ENCODE data around the gene NFYC.
"Not testable (repeated sequence)": the region's sequence is repeated elsewhere in the genome, so short reads cannot be mapped to it uniquely, and the experiment has no call there.

The NFYC gene

DNA sequence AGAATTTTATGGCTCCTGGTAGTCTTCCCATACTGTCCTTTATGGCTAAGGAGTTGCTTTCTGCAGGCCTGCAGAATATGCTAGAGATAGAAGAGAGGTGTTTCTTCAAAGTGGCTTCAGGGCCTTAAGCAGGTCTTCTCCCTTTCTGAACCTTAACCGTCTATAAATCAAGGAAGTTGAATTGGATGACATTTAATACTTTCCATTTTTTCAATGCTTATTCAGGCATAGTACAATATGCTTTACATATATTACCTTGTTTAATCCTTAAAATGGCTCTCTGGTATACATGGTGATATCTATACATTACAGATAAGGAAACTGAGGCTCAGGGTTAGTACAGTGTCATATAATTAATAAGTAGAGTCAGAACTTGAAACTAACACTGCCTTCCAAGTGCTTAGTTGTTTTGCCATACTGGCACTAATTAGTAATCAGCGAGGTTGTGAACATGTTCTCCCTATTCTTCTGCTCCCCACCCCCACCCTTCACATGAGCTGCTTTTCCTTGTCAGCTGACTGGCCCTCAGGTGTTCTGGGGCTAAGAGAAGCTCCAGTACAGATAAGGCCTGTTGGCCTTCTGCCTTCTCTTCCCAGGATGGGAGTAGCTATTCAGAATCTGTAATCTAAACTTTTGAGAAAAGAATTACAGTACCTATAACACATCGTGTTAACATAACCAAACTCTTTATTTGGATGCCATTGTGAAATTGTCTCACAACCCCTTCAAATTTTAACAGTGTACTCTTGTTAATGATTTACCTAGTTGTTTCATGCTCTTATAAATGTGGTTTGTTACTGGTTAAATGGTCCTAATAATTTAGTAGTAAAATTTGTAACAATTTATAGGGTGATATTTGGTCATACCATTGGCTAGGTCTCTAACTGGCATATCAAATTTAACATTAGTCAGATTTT, 13.6 kb downstream of the NFYC start:
- no peak for DNase-seq

DNA sequence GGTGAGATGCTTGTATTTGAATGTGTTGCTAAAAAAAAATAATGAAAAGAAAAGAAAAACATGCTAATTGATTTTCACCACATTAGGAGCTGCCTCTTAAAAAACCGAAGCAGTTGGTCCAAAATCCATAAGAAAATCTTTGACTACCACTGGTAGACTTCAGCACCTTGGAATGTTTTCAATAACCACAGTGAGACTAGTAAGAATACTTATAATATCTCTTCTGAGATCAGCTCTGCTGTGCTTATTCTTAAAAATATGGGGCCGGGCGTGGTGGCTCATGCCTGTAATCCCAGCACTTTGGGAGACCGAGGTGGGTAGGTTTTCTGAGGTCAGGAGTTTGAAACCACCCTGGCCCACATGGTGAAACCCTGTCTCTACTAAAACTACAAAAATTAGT, 15.1 kb downstream of the NFYC start:
- DNase-seq = no peak

DNA sequence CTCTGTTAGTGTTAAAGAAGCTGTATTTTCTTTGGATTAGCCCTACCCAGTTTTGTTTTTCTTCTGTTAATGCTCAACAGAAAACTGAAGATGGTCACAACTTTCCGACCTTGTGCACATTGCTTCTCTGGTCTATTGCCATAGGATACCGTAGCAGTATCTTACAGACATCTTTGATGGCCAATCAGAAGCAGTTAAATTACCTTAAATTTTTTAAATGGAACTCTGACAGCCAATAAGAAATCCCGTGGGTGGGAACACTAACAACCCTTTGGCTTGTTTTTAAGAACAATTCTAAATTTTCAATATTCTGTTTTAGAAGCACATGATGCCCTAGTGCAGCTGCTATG, 17.2 kb downstream of the NFYC start:
- no peak for DNase-seq

DNA sequence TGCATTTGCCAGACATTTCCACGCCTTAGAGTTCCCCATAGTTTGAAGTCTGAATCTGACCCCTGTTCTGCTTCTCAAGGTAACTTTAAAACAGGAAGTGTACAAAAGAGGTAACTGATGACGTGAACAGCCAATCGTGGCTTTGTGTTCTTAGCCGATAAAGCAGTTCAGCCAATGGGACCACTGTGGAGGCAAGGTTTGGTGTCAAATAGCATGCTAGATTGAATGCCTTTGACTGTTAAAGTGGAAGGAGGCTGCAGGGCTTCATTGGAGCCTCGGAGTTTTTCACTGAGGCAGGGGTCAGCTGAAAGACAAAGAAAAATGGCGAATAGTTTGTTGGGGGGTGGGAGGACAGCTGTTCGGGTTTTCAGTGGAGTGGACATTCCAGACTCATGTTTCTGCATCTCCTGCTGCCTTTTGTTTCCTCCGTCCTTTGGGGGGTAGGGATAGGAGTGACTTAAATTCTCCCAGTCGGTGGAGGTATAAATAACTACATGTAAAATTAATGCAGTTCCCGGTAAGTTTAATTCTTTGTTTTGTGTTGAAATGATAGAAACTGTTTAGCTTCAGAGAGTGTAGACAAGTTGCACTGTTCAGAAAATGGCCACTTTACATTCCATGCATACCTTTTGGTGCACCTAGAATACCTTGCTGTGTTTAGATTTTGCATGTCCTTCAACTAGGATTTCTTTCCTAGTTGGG, 17.7 kb downstream of the NFYC start:
- DNase-seq = peak; percentile 84

DNA sequence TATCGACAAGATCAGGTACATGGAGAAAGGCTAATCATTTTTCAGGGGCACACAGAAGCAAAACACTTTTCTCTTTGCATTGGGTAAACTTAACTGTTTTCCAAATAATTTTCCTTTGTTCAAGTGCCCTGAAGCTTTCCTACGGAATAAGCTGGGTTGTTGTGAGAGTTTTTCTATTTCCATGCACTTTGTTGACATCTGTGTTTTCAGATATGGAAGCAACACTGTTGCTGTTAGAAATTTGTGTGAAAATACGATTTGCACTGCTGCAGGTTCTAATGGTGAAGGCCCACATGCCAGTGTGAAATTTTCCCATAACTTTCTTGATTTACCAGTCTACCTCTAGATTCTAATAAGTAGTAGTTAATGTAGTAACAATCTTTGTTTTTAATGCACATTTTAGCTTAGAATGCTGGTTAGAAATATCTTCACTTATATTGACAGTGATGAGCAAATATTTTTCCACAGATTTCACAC, 18.3 kb downstream of the NFYC start:
- no peak for DNase-seq

DNA sequence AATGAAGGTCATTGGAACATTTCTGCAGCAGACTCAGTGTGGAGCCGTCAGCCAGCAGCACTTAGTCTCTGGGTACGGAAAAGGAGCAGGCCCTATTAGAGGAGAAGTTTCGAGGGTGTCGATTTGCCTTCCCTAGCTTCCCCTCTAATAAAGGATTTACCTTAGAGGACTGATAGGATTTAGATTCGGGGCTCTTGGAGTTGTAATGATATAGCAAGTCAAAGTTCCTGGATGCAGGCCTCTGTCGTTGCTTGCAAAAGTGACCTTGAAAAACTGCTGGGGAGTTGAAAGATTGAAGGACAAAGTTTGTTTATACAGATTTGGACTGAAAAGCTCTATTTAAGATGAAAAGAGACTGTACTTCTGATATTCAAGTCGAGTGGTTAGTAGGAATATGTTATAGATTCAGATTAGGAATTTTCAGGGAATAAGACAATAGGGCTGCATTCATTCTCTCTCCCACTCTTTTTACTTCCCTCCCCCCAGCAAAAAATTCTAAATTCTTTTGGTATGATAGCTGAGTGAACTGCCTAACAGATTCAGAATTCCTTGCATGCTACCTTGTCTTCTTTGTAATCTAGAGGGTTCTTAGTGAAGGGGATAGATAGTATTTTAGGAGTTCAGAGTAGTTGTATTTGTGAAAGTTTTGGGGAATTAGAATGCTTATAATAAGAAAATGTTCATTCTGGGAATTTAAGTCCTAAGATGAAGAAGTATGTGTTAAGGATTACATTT, 19.2 kb downstream of the NFYC start:
- DNase-seq = peak; percentile 27

DNA sequence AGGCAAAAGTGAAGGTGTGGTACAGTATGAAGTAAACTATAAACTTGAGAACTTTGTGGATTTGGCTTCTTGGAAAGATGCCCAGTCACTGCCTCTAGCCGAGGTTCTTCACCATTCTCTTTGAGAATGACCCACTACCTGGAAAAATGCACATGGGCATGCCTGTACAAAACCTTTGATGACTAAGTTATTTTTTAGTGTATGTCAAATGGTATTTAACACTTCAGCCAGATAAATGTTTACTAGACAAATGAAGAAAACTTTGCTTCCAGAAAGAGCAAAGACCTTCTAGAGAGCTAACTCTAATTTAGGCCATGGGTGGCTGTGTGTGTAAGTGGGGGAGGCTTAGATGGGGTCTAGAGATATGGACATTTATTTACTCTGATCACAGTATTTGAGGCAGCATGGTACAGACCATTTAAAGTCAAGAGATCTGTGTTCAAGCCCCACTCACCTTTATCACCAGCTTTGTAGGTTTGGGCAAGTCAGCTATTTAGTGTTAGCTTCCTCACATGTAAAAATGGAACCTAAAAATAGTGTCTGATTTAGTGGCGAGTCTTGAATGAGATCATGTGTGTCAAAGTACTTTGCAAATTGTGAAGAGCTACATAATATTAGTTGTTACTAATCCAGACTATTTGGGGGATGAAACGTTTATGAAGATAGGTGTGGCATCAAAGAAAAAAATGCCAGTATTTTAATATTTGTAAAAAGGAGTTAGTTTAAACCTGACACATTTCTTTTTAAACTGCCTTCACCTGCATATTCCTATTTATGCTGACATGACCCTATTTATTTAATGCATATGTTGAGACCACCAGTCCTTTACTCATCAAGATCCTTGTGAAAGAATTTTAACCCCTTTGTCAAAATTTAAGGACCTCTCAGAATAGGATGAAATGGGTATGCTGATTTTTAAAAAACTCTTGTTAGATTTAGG, 20.2 kb downstream of the NFYC start:
- no peak for DNase-seq

DNA sequence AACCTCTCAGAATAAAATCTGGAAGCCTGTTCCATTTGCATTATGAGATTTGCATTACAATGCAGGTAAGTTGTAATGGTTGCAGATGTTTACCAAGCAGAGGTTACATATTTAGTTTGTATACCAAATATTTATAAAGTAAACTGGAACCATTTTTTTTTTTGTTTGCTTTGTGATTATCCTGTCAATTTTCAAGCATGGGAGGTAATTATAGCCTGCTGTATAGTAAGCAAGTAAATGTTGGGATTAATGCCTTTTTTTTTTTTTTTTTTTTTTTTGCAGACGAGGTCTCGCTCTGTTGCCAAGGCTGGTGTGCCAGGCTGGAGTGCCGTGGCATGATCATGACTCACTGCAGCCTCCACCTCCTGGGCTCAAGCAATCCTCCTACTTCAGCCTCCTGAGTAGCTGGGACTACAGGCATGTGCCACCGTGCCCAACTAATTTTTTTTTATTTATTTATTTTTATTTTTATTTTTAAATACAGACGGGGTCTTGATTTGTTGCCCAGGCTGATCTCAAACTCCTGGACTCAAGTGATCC, 21.0 kb downstream of the NFYC start:
- DNase-seq = no peak

DNA sequence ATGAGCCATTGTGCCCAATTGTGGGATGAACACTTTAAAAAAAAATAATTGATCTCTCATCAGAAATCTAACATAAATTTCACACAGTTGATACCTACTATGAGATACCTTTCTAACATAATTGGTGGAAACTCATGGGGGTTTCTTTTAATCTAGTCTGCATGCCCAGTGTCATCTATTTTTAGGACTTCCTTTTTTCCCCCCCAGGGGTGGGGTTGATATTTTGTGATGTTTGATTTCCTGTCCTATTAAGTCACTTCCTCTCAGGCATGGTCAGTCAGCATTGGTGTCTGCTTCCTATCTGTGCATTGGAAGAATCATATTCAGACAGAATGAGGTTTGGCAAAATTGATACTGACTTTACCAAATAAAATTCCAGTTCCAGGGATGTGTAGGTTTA, 21.5 kb downstream of the NFYC start:
- DNase-seq = no peak

DNA sequence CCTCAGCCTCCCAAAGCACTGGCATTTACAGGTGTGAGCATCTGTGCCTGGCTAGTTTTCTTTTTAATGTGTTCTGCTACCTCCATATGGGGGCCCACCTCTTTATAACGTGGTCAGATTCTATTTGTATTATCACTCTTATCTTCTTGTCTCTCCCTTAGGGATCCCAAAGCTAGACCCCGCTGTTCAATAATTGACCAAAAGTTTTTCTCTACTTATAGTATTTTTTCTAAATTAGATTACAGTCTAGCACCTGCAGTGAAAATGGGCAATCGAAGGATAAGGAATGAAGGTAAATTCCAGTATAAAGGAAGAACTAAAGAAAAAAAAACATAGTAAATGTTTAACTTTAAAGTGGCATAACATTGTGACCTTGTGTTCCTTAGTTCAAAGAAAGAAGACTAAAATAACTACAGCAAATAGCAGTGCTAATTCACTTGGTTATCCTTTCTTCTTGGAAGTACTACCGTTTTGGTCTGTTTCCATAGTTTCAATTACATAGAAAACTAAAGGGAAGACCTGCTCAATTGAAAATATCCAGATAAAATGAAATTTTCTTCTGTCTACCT, 24.1 kb downstream of the NFYC start:
- DNase-seq = no peak

DNA sequence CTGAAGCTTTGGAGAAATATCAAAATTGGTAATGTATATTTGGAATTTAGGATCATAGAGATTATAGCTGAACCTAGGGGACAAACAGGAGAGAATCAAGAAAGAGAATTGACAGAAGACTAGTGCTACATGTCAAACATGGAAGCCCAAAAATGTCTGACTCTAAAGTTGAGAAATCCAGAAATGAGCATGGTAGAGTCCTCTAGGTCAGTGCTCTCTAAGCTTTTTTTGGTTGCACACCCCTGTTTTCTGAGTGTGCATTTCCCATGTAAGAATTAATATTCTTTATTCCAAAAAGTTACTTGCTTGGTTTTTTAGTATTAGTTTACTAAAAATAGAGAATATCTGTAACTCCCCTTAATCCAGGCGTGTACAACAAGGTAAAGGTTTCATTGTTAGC, 25.6 kb downstream of the NFYC start:
- no peak for DNase-seq

DNA sequence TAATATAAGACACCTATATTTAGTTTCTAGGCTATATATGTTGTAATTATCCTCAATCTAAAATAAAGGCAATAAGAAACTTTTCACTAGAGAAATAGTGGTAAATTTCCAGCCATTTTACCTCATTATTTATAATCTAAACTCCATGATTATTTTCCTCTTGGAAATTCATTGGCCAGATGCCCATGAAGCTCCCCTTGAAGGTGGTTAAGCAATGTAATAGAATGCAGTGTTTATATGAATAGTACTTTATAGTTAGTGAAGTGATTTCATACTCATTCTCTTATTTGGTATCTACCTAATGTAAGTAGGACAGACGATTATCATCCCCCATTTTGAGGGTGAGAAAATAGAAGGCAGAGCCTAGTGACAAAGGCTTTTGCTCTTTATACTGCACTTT, 26.5 kb downstream of the NFYC start:
- DNase-seq = no peak

DNA sequence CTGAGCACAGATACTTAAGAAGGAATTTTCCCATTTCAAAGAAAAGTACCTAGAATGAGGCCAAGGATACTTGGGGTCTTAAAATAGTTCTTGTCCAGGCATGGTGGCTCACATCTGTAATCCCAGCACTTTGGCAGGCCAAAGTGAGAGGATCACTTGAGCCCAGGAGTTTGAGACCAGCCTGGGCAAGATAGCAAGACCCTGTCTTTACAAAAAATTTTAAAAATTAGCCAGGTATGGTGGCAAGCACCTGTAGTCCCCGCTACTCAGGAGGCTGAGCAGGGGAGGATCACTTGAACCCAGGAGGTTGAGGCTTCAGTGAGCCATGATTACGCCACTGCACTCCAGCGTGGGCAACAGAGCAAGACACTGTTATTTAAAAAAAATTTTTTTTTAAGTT, 29.0 kb downstream of the NFYC start:
- no peak for DNase-seq

DNA sequence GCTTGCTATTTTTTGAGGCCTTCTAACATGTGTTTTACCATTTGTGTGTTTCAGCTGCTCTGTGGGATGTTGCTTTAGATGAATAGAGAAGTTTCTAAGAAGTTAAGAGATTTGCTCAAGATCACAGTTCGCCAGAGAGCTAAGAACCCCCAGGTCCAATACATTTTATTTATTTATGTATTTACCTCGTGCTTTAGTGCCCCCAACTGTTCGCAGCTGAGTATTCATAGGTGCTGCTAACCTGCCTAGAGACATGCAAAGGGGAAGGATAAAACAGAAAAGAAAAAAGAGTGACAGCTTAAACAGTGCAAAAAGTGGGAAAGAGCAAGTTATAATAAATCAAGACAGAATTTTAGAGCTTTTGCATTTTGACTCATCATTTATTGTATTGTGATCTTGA, 31.1 kb downstream of the NFYC start:
- no peak for DNase-seq

DNA sequence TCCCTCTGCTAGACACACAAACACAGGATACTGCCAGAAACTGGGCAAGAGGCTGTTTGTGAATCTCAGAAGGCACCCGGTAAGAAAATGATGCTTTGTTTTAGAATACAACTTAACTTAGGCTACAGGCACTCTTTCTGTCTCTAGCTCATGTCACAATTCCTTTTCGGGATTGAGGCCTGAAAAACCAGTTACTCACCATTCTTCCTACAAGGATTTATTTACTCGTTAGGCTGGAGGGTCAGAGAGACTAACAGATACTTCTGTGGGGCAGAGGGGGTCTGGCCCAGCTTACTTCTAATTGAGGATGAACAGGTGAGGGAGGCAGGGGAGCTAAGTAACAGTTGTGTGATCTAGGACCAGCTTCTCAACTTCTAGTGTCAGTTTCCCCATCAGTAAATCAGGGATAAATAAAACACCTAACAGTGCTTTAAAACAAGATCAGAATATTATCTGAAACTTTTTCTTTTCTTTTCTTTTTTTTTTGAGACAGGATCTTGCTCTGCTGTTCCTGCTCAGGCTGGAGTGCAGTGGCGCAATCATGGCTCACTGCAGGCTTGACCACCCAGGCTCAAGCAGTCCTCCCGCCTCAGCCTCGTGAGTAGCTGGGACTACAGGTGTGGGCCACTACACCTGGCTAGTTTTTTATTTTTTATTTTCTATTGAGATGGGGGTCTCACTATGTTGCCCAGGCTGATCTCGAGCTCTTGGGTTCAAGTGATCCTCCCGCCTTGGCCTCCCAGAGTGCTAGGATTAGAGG, 31.9 kb downstream of the NFYC start:
- no peak for DNase-seq

DNA sequence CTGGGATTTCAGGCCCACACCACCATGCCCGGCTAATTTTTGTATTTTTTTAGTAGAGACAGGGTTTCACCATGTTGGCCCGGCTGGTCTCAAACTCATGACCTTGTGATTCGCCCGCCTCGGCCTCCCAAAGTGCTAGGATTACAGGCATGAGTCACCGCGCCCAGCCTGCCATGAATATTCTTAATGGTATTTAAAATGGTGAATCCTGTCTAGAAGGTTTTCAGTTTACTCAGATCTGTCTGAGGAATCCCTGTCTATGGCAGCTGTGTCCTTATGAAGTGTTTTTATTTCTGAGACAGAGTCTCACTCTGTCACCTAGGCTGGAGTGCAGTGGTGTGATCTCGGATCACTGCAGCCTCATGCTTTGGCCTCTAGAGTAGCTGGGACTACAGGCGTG, 36.2 kb downstream of the NFYC start:
- DNase-seq = not testable (repeated sequence)

DNA sequence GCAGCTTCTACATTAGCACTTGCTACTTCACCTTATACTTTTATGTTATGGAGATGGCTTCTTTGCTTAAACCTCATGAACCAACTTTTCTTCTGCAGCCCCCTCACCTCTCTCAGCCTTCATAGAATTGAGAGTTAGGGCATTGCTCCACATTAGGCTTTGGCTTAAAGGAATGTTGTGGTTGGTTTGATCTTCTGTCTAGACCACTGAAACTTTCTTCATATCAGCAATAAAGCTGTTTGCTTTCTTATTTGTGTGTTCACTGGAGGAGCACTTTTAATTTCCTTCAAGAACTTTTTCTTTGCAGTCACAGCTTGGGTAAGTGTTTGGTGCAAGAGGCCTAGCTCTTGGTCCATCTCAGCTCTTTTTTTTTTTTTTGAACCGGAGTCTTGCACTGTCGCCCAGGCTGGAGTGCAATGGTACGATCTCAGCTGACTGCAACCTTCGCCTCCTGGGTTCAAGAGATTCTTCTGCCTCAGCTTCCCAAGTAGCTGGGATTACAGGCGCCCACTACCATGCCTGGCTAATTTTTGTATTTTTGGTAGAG, 37.9 kb downstream of the NFYC start:
- not testable (repeated sequence) for DNase-seq

DNA sequence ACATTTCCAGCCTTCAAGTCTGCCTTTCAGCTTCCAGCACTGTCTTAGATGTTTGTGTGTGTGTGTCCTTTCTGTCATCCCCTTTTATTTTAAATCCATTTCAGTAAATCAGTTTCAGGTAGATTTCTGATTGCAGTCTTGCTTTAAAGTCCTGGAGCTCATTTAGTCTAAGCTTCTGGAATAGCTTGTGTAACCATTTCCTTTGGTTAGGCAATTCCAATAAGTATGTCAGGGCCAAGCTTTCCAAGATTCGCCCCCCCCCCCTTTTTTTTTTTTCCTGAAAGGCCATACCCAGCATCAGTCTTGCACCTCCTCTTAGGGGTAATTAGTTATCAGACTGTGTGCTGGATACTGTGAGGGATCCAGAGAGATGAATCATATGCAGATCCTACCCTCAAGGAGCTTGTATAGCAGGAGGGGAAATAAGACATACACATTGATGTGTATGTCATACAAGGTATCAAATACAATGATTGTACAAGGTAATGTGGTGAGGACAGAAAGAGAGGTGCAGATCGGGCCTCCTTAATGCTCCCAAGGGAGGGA, 41.3 kb downstream of the NFYC start:
- no peak for DNase-seq

DNA sequence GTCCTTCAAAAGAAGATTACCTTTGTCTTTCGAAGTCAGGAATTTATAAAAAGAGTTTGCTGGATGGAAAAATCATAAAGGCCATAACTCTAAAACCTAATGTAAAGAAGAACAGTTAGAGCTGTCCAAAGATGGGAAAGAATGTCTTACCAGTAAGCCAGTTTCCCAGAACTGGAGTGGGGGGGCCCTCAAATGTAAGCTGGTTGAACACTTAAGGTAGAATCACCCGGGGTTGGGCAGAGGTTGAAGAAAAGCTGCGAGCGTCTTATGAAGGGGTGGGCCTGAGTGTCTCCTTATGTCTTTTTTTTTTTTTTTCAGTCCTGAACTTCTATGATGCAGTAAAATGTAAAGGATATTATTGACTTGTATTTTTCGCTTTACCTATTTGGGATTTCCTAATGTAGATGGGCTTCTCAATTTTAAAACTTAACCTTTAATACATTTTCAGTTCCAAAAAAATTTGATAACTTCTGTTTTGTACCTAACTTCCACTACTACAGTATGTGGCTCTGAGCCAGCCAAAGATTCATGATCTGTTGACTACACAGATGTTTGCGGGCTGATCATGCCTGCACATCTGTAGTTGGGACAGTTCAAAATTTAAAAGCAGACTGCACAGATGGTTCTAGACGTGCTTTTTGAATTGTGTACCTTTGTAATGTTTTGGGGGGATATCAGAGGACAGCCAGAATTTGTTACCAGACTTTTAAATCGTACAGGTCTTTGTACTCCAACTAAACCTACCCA, 43.6 kb downstream of the NFYC start:
- no peak for DNase-seq
